ENCODE results near the gene SGIP1.

The SGIP1 gene

GRCh38 chr1:66521721-66522365 lies 12.1 kb upstream of the SGIP1 start:
- no peak overlapping the region for H3K27ac ChIP-seq
- TF ChIP-seq ZFX (IDR thresholded peaks at IDR 0.05; ENCODE audit: borderline replicate concordance) = no peak
- TF ChIP-seq, protein P1, sequence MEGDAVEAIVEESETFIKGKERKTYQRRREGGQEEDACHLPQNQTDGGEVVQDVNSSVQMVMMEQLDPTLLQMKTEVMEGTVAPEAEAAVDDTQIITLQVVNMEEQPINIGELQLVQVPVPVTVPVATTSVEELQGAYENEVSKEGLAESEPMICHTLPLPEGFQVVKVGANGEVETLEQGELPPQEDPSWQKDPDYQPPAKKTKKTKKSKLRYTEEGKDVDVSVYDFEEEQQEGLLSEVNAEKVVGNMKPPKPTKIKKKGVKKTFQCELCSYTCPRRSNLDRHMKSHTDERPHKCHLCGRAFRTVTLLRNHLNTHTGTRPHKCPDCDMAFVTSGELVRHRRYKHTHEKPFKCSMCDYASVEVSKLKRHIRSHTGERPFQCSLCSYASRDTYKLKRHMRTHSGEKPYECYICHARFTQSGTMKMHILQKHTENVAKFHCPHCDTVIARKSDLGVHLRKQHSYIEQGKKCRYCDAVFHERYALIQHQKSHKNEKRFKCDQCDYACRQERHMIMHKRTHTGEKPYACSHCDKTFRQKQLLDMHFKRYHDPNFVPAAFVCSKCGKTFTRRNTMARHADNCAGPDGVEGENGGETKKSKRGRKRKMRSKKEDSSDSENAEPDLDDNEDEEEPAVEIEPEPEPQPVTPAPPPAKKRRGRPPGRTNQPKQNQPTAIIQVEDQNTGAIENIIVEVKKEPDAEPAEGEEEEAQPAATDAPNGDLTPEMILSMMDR (IDR thresholded peaks at IDR 0.05) = no peak

- TF ChIP-seq, protein P1 (IDR thresholded peaks at IDR 0.05) = no peak
- no peak for TF ChIP-seq ZFX (IDR thresholded peaks at IDR 0.05; ENCODE audit: borderline replicate concordance)
Measured at GRCh38 chr1:66523562-66523961, 10.4 kb upstream of the SGIP1 start.

GRCh38 chr1:66525086-66525485 lies 8.9 kb upstream of the SGIP1 start:
- TF ChIP-seq ZFX (IDR thresholded peaks at IDR 0.05; ENCODE audit: borderline replicate concordance) = no peak
- TF ChIP-seq, protein P1 (IDR thresholded peaks at IDR 0.05) = no peak
- H3K27ac ChIP-seq = no peak overlapping the region

More at GRCh38 chr1:66523562-66523961, 10.4 kb upstream of the SGIP1 start:
- no peak overlapping the region for H3K27ac ChIP-seq

DNA sequence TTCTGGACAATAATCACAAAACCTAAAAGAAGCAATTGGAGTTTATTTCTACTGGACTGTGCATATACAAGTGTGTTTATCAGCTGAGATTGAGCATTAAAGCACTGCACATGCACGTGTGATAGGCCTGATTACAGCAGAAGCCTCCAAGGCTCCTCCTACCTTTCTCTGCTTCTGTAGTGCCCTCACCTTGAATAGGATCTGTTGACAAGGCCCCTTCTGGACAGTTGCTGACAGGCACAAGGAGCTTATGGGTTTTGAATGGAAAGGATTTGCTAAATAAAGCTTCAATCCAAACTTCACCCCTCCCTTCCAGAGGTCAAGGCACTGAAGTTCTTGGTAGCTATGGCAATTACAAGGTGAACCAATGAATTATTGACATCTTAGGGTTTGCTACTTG lies 7.9 kb upstream of the SGIP1 start:
- H3K27ac ChIP-seq = no peak overlapping the region

GRCh38 chr1:66526991-66527390 lies 7.0 kb upstream of the SGIP1 start:
- no peak for TF ChIP-seq ZFX (IDR thresholded peaks at IDR 0.05; ENCODE audit: borderline replicate concordance)
- TF ChIP-seq, protein P1 (IDR thresholded peaks at IDR 0.05) = no peak
- no peak overlapping the region for H3K27ac ChIP-seq

More for the DNA sequence above, 7.9 kb upstream of the SGIP1 start:
- no peak for TF ChIP-seq ZFX (IDR thresholded peaks at IDR 0.05; ENCODE audit: borderline replicate concordance)
- TF ChIP-seq, protein P1 (IDR thresholded peaks at IDR 0.05) = no peak

DNA sequence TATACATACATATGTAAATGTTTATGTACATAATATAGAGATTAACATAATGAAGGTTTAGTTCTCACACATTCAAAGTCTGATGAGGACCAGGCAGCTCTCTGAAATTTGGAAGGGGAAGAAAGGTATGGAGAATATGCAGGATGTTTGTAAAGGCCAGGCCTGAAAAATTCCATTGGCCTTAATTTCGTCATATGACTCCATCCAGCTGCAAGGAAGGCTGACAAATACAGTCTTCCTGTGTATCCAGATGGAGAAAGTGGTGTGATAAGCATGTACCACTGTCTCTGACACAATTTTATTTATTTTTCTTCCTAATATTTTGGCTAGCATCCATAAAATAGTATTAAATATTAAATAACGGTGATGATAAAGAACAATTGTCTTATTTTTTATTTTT lies 6.3 kb upstream of the SGIP1 start:
- TF ChIP-seq, protein P1 (IDR thresholded peaks at IDR 0.05) = no peak
- TF ChIP-seq ZFX (IDR thresholded peaks at IDR 0.05; ENCODE audit: borderline replicate concordance) = no peak
- H3K27ac ChIP-seq = no peak overlapping the region

- TF ChIP-seq, protein P1 (IDR thresholded peaks at IDR 0.05) = no peak
- TF ChIP-seq ZFX (IDR thresholded peaks at IDR 0.05; ENCODE audit: borderline replicate concordance) = no peak
- H3K27ac ChIP-seq = no peak overlapping the region
Measured at GRCh38 chr1:66528580-66528979, 5.4 kb upstream of the SGIP1 start.

Measured in 22Rv1 (cell line).